Measurements from ENCODE around the gene NUDT21. TPM values are rescaled to one million over a fixed set of nuclear protein-coding genes. Genes with fewer than 3 reads are reported as not detected.
A peak's percentile ranks its signal among the peaks of the same experiment; 100 is the strongest.

NUDT21 gene
- total and polyA plus RNA-seq, 2 experiments from 2014 or later = 47.8 to 57.0 TPM

DNA sequence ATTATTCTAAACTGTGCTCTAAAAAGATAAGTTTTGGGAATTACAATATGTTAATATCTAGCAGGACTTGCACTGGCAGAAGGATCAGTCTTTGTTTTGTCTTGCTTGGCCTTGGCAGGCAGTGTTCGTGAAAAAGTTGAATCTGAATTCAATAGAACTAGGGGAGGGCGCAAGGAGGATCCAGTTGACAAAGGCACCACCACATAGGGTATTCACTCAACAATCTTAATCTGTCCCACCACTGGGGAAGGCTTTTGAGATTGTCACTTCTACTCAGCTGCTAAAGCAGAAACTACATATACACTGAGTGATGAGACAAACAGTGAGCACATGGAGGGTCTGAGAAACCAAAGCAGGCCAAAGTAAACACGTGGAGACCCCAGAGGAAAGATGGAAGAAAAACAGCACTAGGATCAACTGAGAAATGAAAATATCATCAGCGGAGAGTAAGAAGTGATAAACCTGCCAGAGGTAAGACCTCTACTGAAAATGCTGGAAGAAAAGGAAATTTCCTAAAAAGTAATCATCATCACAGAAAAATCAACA lies 28.2 kb downstream of the NUDT21 start:
- peak overlapping the region; percentile 98 for H3K4me2 ChIP-seq (ENCODE audit: unreplicated experiment)
- TF ChIP-seq EZH2 (IDR thresholded peaks at IDR 0.05; ENCODE audit: insufficient read depth, poor library complexity, severe bottlenecking) = no peak
- no peak for TF ChIP-seq EZH2phosphoT487 (IDR thresholded peaks at IDR 0.05; ENCODE audit: insufficient read depth, low read depth)
- H3K9ac ChIP-seq = peak overlapping the region; percentile 98
- H3K9me3 ChIP-seq (ENCODE audit: low read depth) = no peaks in the 10 kb centered on the region
- peaks cover 40% of the 10 kb centered on the region for H3F3A ChIP-seq (ENCODE audit: insufficient read depth)
- in situ Hi-C loops (cut with MboI) = no loop called here
- peaks cover 22% of the 10 kb centered on the region; the same call in 1 of the 2 replicates for H4K20me1 ChIP-seq (ENCODE audit: insufficient read depth)
- whole genome bisulfite sequencing, 2 experiments (ENCODE audit: low coverage in 1 of 2, low lambda C conversion rate in 2 of 2, missing lambda C conversion rate in 2 of 2) = 69% methylated on average over 4 of the region's 4 CpGs
- H3K27me3 ChIP-seq (replicated peaks; ENCODE audit: insufficient read depth) = no peaks in the 10 kb centered on the region
- H2AFZ ChIP-seq = no peak overlapping the region
- no peak overlapping the region for H3K27ac ChIP-seq
- H3K36me3 ChIP-seq (ENCODE audit: low read depth) = no peaks in the 10 kb centered on the region
- peak overlapping the region; percentile 95 for H3K4me3 ChIP-seq
- H3K79me2 ChIP-seq (ENCODE audit: insufficient read depth) = peaks cover 70% of the 10 kb centered on the region
- peaks cover 35% of the 10 kb centered on the region for H3K4me1 ChIP-seq (ENCODE audit: insufficient read depth)
- no peak for DNase-seq
- H3K9me2 ChIP-seq (ENCODE audit: insufficient read depth) = no peaks in the 10 kb centered on the region

DNA sequence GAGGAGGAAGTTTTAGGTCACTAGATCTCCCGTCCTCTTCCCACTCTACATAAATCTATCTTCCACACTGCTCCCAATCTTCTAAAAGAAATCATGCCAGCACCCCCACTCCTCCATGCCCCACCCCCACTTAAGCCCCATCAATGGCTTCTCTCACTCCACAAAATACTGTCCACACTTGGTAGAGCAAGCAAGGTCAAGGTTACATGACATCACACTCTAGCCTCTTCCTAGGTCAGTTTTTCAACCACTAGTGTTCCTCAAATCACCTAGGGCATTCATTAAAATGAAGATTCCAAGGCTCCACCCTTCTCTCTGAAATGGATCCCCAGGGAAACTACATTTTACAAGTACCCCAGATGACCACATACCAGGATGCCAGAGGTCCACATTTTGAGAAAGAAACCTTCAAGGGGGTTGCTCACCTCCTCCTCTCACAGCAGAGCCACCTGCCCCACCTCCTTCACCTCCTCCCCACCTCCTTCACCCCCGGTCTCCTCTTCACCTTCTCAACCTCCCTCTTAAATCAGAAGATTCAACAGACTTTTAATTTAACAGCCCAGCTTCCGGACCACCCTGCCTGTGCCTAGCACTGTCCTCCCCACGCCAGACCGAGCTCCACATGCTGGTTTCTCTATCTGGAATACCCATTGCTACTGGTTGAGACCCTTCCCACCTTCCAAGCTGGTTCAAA lies 29.0 kb downstream of the NUDT21 start:
- Histone ChIP-seq H3K79me2 (ENCODE audit: insufficient read depth) (peaks cover 79% of the 10 kb centered on the region), H3K4me3 (no peak overlapping the region), H3K4me2 (ENCODE audit: unreplicated experiment) (no peak overlapping the region), H4K20me1 (ENCODE audit: insufficient read depth) (peaks cover 27% of the 10 kb centered on the region; the same call in 1 of the 2 replicates), H3K27ac (no peak overlapping the region), H3K9me2 (ENCODE audit: insufficient read depth) (no peaks in the 10 kb centered on the region), H3K27me3 (replicated peaks; ENCODE audit: insufficient read depth) (no peaks in the 10 kb centered on the region), H3K9me3 (ENCODE audit: low read depth) (no peaks in the 10 kb centered on the region), H2AFZ (no peak overlapping the region), H3K36me3 (ENCODE audit: low read depth) (no peaks in the 10 kb centered on the region), H3F3A (ENCODE audit: insufficient read depth) (peaks cover 31% of the 10 kb centered on the region), H3K9ac (no peak overlapping the region), H3K4me1 (ENCODE audit: insufficient read depth) (peaks cover 35% of the 10 kb centered on the region)
- TF ChIP-seq EZH2 (IDR thresholded peaks at IDR 0.05; ENCODE audit: insufficient read depth, poor library complexity, severe bottlenecking) (no peak), EZH2phosphoT487 (IDR thresholded peaks at IDR 0.05; ENCODE audit: insufficient read depth, low read depth) (no peak)
- in situ Hi-C loops (cut with MboI) = no loop called here
- no peak for DNase-seq
- WGBS, 2 experiments (ENCODE audit: low coverage in 1 of 2, low lambda C conversion rate in 2 of 2, missing lambda C conversion rate in 2 of 2) = 85 to 91% methylated on average over 4 to 5 of the region's 5 CpGs

DNA sequence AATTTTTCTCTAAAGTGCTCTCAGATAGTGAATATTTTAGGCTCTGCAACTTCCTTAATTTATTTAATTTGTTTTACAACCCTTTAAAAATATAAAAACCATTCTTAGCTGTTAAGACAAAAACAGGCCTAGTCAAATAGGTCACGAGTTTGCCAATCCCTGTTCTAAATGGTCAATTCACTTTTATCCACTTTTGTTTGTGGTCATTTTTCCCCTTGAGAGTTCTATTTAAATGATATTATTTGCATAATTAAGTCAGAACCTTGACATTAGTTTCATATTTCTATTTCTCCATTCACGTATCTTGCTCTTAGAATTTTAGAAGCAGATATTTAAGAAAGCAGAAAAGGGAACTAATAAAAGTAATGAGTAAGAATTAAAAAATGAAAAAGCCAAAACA lies 29.8 kb downstream of the NUDT21 start:
- no peaks in the 10 kb centered on the region for H3K27me3 ChIP-seq (replicated peaks; ENCODE audit: insufficient read depth)
- peaks cover 24% of the 10 kb centered on the region for H3F3A ChIP-seq (ENCODE audit: insufficient read depth)
- no peaks in the 10 kb centered on the region for H3K36me3 ChIP-seq (ENCODE audit: low read depth)
- peaks cover 87% of the 10 kb centered on the region for H3K79me2 ChIP-seq (ENCODE audit: insufficient read depth)
- H3K4me2 ChIP-seq (ENCODE audit: unreplicated experiment) = no peak overlapping the region
- no peak for TF ChIP-seq EZH2phosphoT487 (IDR thresholded peaks at IDR 0.05; ENCODE audit: insufficient read depth, low read depth)
- no peak for TF ChIP-seq EZH2 (IDR thresholded peaks at IDR 0.05; ENCODE audit: insufficient read depth, poor library complexity, severe bottlenecking)
- no peaks in the 10 kb centered on the region for H3K9me2 ChIP-seq (ENCODE audit: insufficient read depth)
- H4K20me1 ChIP-seq (ENCODE audit: insufficient read depth) = peaks cover 27% of the 10 kb centered on the region; the same call in 1 of the 2 replicates
- no peaks in the 10 kb centered on the region for H3K9me3 ChIP-seq (ENCODE audit: low read depth)
- no peak overlapping the region for H3K27ac ChIP-seq
- no peak for DNase-seq
- peaks cover 35% of the 10 kb centered on the region for H3K4me1 ChIP-seq (ENCODE audit: insufficient read depth)
- H3K4me3 ChIP-seq = no peak overlapping the region
- WGBS, 2 experiments (ENCODE audit: low coverage in 1 of 2, low lambda C conversion rate in 2 of 2, missing lambda C conversion rate in 2 of 2) = 96% methylated on average over 2 of the region's 2 CpGs
- H2AFZ ChIP-seq = no peak overlapping the region
- no peak overlapping the region for H3K9ac ChIP-seq
- in situ Hi-C loops (cut with MboI) = no loop called here

DNA sequence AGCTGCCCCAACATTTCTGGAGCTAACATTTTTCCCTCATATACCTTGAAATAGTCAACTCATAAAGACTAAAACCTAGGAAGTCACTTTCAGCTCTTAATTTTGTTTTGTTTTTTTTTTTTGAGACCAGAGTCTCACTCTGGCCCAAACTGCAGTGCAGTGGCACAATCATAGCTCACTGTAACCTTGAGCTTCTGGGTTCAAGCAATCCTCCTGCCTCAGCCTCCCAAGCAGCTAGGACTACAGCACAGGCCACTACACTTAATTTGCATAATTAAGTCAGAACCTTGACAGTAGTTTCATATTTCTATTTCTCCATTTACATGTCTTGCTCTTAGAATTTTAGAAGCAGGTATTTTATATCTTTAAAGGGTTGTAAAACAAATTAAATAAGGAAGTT lies 30.5 kb downstream of the NUDT21 start:
- Histone ChIP-seq H3K27me3 (replicated peaks; ENCODE audit: insufficient read depth) (no peaks in the 10 kb centered on the region), H3K9me3 (ENCODE audit: low read depth) (no peaks in the 10 kb centered on the region), H4K20me1 (ENCODE audit: insufficient read depth) (peaks cover 27% of the 10 kb centered on the region; the same call in 1 of the 2 replicates), H3K79me2 (ENCODE audit: insufficient read depth) (peaks cover 94% of the 10 kb centered on the region), H3K9me2 (ENCODE audit: insufficient read depth) (no peaks in the 10 kb centered on the region), H3K27ac (no peak overlapping the region), H3K4me1 (ENCODE audit: insufficient read depth) (peaks cover 35% of the 10 kb centered on the region), H3K36me3 (ENCODE audit: low read depth) (no peaks in the 10 kb centered on the region), H3K4me2 (ENCODE audit: unreplicated experiment) (no peak overlapping the region), H3K9ac (no peak overlapping the region), H3F3A (ENCODE audit: insufficient read depth) (peaks cover 17% of the 10 kb centered on the region), H3K4me3 (no peak overlapping the region), H2AFZ (no peak overlapping the region)
- TF ChIP-seq EZH2phosphoT487 (IDR thresholded peaks at IDR 0.05; ENCODE audit: insufficient read depth, low read depth) = no peak
- TF ChIP-seq EZH2 (IDR thresholded peaks at IDR 0.05; ENCODE audit: insufficient read depth, poor library complexity, severe bottlenecking) = no peak
- no peak for DNase-seq
- in situ Hi-C loops (cut with MboI) = no loop called here

Measured in GM23248 (cell line).